K562 (cell line): Measurements from ENCODE around the gene TGM3. TPM values are rescaled to one million over a fixed set of nuclear protein-coding genes. Genes with fewer than 3 reads are reported as not detected.

ENCODE experiments used
- ATAC-seq: fragments of 200-7000 bp; cut with Tn5 transposase; 3 replicates; pipeline ENCODE4 v1.9.1; 2020; ENCODE audit warnings: moderate library complexity
- BruUV-seq: library from RNA; stranded (reverse); fragments of 400-500 nt; replicated peaks from 2 replicates; lab custom pipeline; 2021; lab: Mats Ljungman, UMichigan
- CTCF ChIA-PET: fragments of 300-600 bp; formaldehyde crosslinking; extraction: SDS; loops from one replicate; lab custom pipeline; 2021; ENCODE audit warnings: low intra/inter-chr PET ratio; lab: Yijun Ruan, JAX
- POLR2A ChIA-PET: fragments of 300-600, 350-650 bp; sonication (Branson Sonifier 250); formaldehyde crosslinking; extraction: SDS; loops from one replicate; lab custom pipeline; 2021; ENCODE audit warnings: antibody characterized with exemption, inconsistent platforms; lab: Yijun Ruan, JAX
- DNase-seq, 4 experiments: peaks; one replicate each; pipeline versions ENCODE4 v3.0.0 to v3.0.0-alpha.2; 2011 to 2018; ENCODE audit warnings: low spot score in 3 of 4, mixed read lengths in 3 of 4; ENCODE audit errors: extremely low read depth in 1 of 4
- FAIRE-seq: peaks from 2 replicates; lab custom pipeline; 2011; peaks lifted over from hg19 to GRCh38; lab: Jason Lieb, UNC
- H2AFZ ChIP-seq: 2 replicates; pipeline ENCODE4 v1.6.0; 2011; ENCODE audit warnings: low read depth, low read length, control low read depth, inconsistent platforms
- H3K27ac ChIP-seq: fragments of 200-600 bp; 3 replicates; pipeline ENCODE4 v1.8.0; 2011; ENCODE audit warnings: low read depth, mild to moderate bottlenecking, control low read depth, inconsistent platforms, low read length, moderate library complexity, mixed read lengths; ENCODE audit errors: extremely low read depth
- H3K27me3 ChIP-seq, 2 experiments: fragments of 300-600 bp in 1 of 2; 2 replicates in 1 of 2; 3 replicates in 1 of 2; pipeline versions ENCODE4 v1.6.0 to v1.8.0; 2011; ENCODE audit warnings: inconsistent platforms in 2 of 2, low read length in 2 of 2, mild to moderate bottlenecking in 1 of 2, mixed read lengths in 1 of 2, moderate library complexity in 1 of 2; ENCODE audit not compliant: control insufficient read depth in 2 of 2, insufficient read depth in 2 of 2
- H3K36me3 ChIP-seq: fragments of 300-600 bp; 3 replicates; pipeline ENCODE4 v1.8.0; 2011; ENCODE audit warnings: mild to moderate bottlenecking, low read length, inconsistent platforms; ENCODE audit not compliant: control insufficient read depth, insufficient read depth
- H3K4me1 ChIP-seq, 2 experiments: fragments of 200-600 bp in 1 of 2; replicated peaks in 1 of 2; 2 replicates in 1 of 2; 3 replicates in 1 of 2; pipeline versions ENCODE4 v1.5.1 to v1.8.0; 2011; ENCODE audit warnings: inconsistent platforms in 2 of 2, low read length in 2 of 2, mild to moderate bottlenecking in 1 of 2, mixed read lengths in 1 of 2, moderate library complexity in 1 of 2; ENCODE audit not compliant: control insufficient read depth in 2 of 2, insufficient read depth in 2 of 2
- H3K4me2 ChIP-seq: 2 replicates; pipeline ENCODE4 v1.6.1; 2011; ENCODE audit warnings: low read length, control low read depth, inconsistent platforms, mixed read lengths; ENCODE audit not compliant: insufficient read depth
- H3K4me3 ChIP-seq: fragments of 200-600 bp; sonication (generic), shearing (Covaris generic); 2 replicates; pipeline ENCODE4 v1.5.1; 2016; ENCODE audit warnings: control low read depth, inconsistent platforms
- H3K79me2 ChIP-seq: fragments of 200-600 bp; 3 replicates; pipeline ENCODE4 v1.8.0; 2011; ENCODE audit warnings: low read length, inconsistent platforms; ENCODE audit not compliant: control insufficient read depth, insufficient read depth
- H3K9ac ChIP-seq, 2 experiments: 2 replicates each; pipeline versions ENCODE4 v1.6.0 to v1.6.1; 2011; ENCODE audit warnings: low read depth in 2 of 2, low read length in 2 of 2, control low read depth in 1 of 2, inconsistent platforms in 1 of 2, mild to moderate bottlenecking in 1 of 2, mixed read lengths in 1 of 2; ENCODE audit not compliant: insufficient read depth in 1 of 2
- H3K9me1 ChIP-seq: one replicate; pipeline ENCODE4 v1.6.0; 2011; ENCODE audit warnings: inconsistent platforms, mild to moderate bottlenecking, low read length, moderate library complexity; ENCODE audit not compliant: control insufficient read depth, insufficient read depth
- H3K9me3 ChIP-seq: replicated peaks from 2 replicates; pipeline ENCODE4 v1.5.1; 2011; ENCODE audit warnings: low read depth, low read length, inconsistent platforms; ENCODE audit not compliant: control insufficient read depth, insufficient read depth
- H4K20me1 ChIP-seq: replicated peaks from 2 replicates; pipeline ENCODE4 v1.6.1; 2011; ENCODE audit warnings: low read length, inconsistent platforms, mixed read lengths; ENCODE audit not compliant: control insufficient read depth, insufficient read depth
- ARID2 ChIP-seq: fragments of 450-650 bp; IDR thresholded peaks from 2 replicates; pipeline ENCODE4 v1.6.1; 2017; ENCODE audit warnings: antibody characterized with exemption, mild to moderate bottlenecking
- ARID3B ChIP-seq: fragments of 250-450 bp; sonication (Bioruptor Pico); IDR thresholded peaks from 2 replicates; pipeline ENCODE4 v1.4.0; 2020; ENCODE audit warnings: borderline replicate concordance
- CTBP1 ChIP-seq: fragments of 450-650 bp; IDR thresholded peaks from 2 replicates; pipeline ENCODE4 v1.6.1; 2016; ENCODE audit warnings: borderline replicate concordance
- E2F8 ChIP-seq: fragments of 450-650 bp; IDR thresholded peaks from 2 replicates; pipeline ENCODE4 v1.7.1; 2018; ENCODE audit warnings: mild to moderate bottlenecking, low read depth; ENCODE audit not compliant: partially characterized antibody
- MED1 ChIP-seq: sonication (generic); formaldehyde crosslinking; IDR thresholded peaks from 2 replicates; pipeline ENCODE4 v1.8.1; 2023; ENCODE audit warnings: missing genetic modification reagents, borderline replicate concordance
- ZNF3 ChIP-seq: fragments of 250-450 bp; sonication (Bioruptor Pico); IDR thresholded peaks from 2 replicates; pipeline ENCODE4 v1.5.0; 2021; ENCODE audit warnings: mild to moderate bottlenecking, moderate library complexity
- ZNF57 ChIP-seq: fragments of 450-650 bp; formaldehyde crosslinking; IDR thresholded peaks from 2 replicates; pipeline ENCODE4 v1.4.0; 2020; ENCODE audit warnings: mild to moderate bottlenecking, moderate library complexity
- WGBS: fragments of 100-300 bp; shearing (Covaris generic); methylation state at CpG from one replicate; pipeline ENCODE4 v1.1.6; 2016; ENCODE audit warnings: low coverage, mixed read lengths; ENCODE audit not compliant: insufficient coverage; ENCODE audit errors: missing lambda C conversion rate; 5-methylcytosine and 5-hydroxymethylcytosine counted together
- in situ Hi-C: fragments of 300-500 bp; cut with MboI; formaldehyde crosslinking; loops from 4 replicates; pipeline ENCODE4 v1.15.0; 2018; ENCODE audit warnings: inconsistent platforms, mixed read lengths
- intact Hi-C: fragments of 100-400 bp; cut with micrococcal nuclease; formaldehyde crosslinking; loops from 2 replicates; pipeline ENCODE4 v1.14.2; 2022
- polyA plus RNA-seq, 8 experiments: library from polyadenylated mRNA; depleted of rRNA in 4 of 8; stranded (reverse) in 5 of 8; unstranded in 3 of 8; fragments of >200 nt; fragmentation: Nextera tagmentation in 2 of 8; fragmentation: Illumina TruSeq in 1 of 8; extraction: Ambion mirVana in 2 of 8; extraction: Trizol in 1 of 8; gene quantifications; 2 replicates each; pipeline versions ENCODE4 v1.2.1 to v1.2.3, GENCODE V29; 2011 to 2014; ENCODE audit warnings: inconsistent platforms in 1 of 8, missing spikeins in 1 of 8
- total RNA-seq, 7 experiments: library from RNA; depleted of rRNA in 6 of 7; stranded (reverse); fragments of >200 nt in 6 of 7; fragmentation: Illumina TruSeq in 2 of 7; extraction: Trizol in 2 of 7; gene quantifications; 2 replicates each; pipeline versions ENCODE4 v1.2.1 to v1.2.3, GENCODE V29; 2011 to 2021; ENCODE audit warnings: low replicate concordance in 1 of 7
- TF ChIP-seq, protein P1 (sequence below): fragments of 250-450 bp; sonication (Bioruptor Pico); IDR thresholded peaks from 2 replicates; pipeline ENCODE4 v1.5.0; 2021

Gene TGM3
- total and polyA plus RNA-seq, 9 of the 15 experiments (the other 6 are each of a cell fraction or from before 2014, with no cell fraction given): not detected

- POLR2A ChIA-PET: no interaction called here
- DNase-seq: no peak
- in situ Hi-C loops: no loop called here
- BruUV-seq: no TSS peak
- Histone ChIP-seq H3K4me3 (no peak overlapping the region), H3K36me3 (no peaks in the 10 kb centered on the region), H3K9me3 (no peaks in the 10 kb centered on the region), H4K20me1 (no peaks in the 10 kb centered on the region), H3K27ac (no peak overlapping the region), H3K4me2 (no peak overlapping the region), H3K9me1 (no peaks in the 10 kb centered on the region), H3K4me1 (no peaks in the 10 kb centered on the region), H3K9ac (no peak overlapping the region), H2AFZ (no peak overlapping the region), H3K27me3 (no peaks in the 10 kb centered on the region; a peak in 1 of 5 replicates), H3K79me2 (no peaks in the 10 kb centered on the region)
- no peak for FAIRE-seq
- no peak for ATAC-seq
- WGBS: 0% methylated on average over 2 of the region's 2 CpGs
- CTCF ChIA-PET: no interaction called here
- intact Hi-C loops: no loop called here
- TF ChIP-seq ARID2 (no peak), MED1 (CRISPR knock-in tag) (no peak), CTBP1 (no peak)
These were observed 67.4 kb downstream of the TGM3 start for GRCh38 chr20:2363187-2363586.

GRCh38 chr20:2363587-2363986, 67.8 kb downstream of the TGM3 start:
- DNase-seq (no peak), FAIRE-seq (no peak), ATAC-seq (no peak)
- Histone ChIP-seq H3K4me3 (no peak overlapping the region), H3K9me3 (no peaks in the 10 kb centered on the region), H3K27ac (no peak overlapping the region), H3K79me2 (no peaks in the 10 kb centered on the region), H3K9me1 (no peaks in the 10 kb centered on the region), H3K36me3 (no peaks in the 10 kb centered on the region), H3K9ac (no peak overlapping the region), H2AFZ (no peak overlapping the region), H3K4me1 (no peaks in the 10 kb centered on the region), H3K27me3 (no peaks in the 10 kb centered on the region; a peak in 1 of 5 replicates), H4K20me1 (no peaks in the 10 kb centered on the region), H3K4me2 (no peak overlapping the region)
- 0% methylated on average over 1 of the region's 1 CpG for WGBS
- in situ Hi-C loops (no loop called here), intact Hi-C loops (no loop called here)
- no TSS peak for BruUV-seq
- CTCF ChIA-PET: no interaction called here
- POLR2A ChIA-PET: interaction anchor here (0.6 kb wide), 1 partner anchor 44 kb away, joined by 3 read pairs; no protein-coding TSS in a partner anchor
- TF ChIP-seq, protein P1, sequence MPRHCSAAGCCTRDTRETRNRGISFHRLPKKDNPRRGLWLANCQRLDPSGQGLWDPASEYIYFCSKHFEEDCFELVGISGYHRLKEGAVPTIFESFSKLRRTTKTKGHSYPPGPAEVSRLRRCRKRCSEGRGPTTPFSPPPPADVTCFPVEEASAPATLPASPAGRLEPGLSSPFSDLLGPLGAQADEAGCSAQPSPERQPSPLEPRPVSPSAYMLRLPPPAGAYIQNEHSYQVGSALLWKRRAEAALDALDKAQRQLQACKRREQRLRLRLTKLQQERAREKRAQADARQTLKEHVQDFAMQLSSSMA (CRISPR knock-in tag): no peak
- TF ChIP-seq ZNF3 (CRISPR knock-in tag): no peak
- TF ChIP-seq ARID3B (CRISPR knock-in tag): no peak
- TF ChIP-seq ZNF57: no peak
- TF ChIP-seq E2F8: no peak
